NCI-H526 (cell line): ENCODE results near the gene LTC4S.
A peak's percentile ranks its signal among the peaks of the same experiment; 100 is the strongest.
"Not testable (repeated sequence)": the region's sequence is repeated elsewhere in the genome, so short reads cannot be mapped to it uniquely, and the experiment has no call there.

Experiments used
- DNase-seq, 2 experiments: peaks; one replicate each; lab custom pipeline; 2025; lab: John Stamatoyannopoulos, UW

LTC4S gene

GRCh38 chr5:179769796-179770195, 24.0 kb upstream of the LTC4S start:
- DNase-seq, result no peak

GRCh38 chr5:179771311-179771895, 22.4 kb upstream of the LTC4S start:
- DNase-seq, result no peak

DNA sequence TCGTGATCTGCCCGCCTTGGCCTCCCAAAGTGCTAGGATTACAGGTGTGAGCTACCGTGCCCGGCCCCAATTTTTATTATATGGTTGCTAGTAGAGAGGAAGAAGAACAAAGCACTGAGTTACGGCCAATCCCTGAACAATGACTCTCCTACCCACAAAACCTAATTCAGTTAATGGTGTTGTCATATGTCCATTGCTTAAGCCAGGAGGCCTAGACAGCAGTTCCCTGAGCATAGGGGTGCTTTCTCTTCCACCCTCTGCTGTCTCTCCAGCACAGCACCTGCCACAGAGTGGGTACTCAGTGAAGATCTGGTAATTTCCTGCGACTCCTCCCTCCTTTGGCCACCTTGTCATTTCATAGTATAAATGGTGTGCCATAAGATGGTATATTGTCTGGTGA, 21.4 kb upstream of the LTC4S start:
- DNase-seq, result no peak

- no peak for DNase-seq
These were observed 20.1 kb upstream of the LTC4S start for GRCh38 chr5:179773686-179774040.

DNA sequence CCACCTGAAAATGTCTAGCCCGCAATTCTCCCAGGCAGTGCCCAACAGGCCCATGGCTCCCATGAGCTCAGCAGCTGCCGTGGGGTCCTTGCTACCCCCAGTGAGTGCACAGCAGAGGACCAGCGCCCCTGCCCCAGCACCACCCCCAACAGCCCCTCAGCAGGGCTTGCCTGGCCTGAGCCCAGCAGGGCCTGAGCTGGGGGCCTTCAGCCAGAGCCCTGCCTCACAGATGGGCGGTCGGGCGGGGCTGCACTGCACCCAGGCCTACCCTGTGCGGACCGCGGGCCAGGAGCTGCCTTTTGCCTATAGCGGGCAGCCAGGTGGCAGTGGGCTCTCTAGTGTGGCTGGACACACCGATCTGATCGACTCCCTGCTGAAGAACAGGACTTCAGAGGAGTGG, 19.3 kb upstream of the LTC4S start:
- no peak for DNase-seq

GRCh38 chr5:179776411-179776938, 17.3 kb upstream of the LTC4S start:
- DNase-seq, result no peak

- DNase-seq, result no peak
These were observed 16.3 kb upstream of the LTC4S start for GRCh38 chr5:179777456-179777855.

DNA sequence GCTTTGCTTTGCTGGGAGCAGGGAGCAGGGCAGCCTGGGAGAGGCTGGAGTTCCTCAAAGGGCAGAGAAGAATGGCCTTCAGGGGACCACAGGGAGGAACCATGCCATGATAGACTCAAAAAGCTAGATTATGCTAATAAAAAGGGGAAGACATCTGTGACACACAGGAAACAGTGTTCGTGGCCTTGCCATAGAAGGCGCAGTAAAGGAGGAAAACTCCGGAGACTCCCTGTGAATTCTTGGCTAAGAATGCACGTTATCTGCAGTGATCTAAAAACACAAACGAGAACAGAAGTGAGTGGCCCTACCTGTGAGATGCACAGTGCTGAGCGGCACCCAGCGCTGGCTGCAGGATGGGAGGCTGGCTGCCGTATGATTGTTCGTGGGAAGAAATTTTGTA, 15.9 kb upstream of the LTC4S start:
- DNase-seq, result no peak

DNA sequence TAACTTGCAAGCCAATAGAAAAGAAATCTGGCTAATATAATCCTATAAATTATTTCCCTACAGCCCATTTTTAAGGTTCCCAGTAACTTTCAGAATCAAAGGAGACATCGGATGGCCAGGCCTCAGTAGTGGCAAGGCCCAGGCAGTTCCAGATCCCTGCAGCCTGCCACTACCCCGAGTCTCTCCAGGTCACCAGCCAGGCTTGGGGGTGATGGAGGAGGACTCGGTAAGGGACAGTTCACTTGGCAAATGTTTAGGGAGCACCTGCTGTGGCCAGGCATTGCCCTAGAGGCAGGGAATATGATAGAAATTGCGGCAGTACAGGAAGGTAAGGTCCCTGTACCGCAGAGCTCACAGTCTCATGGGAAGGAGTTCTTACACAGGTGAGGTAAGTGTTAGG, 15.2 kb upstream of the LTC4S start:
- no peak for DNase-seq

- DNase-seq, result no peak
These were observed 14.0 kb upstream of the LTC4S start for GRCh38 chr5:179779826-179780225.

- DNase-seq, result no peak
These were observed 13.4 kb upstream of the LTC4S start for GRCh38 chr5:179780362-179780761.

DNA sequence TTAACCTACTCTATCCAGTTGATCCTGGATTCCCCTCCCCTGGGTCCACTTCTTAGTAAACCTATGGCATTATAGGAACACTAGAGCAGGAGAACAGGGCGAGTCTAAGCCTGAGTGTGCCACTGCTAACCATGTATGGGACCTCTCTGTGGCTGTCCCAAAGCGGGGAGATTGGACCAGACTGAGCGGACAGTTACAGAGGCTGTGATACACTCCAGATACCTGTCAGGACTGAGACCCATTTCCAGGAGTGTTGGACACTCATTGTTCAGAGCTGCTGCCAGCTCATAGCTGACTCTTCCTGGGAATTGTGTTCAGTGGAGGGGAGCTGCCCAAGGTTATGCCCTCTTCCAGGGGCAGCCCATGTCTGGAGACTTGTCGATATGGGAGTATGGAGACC, 11.9 kb upstream of the LTC4S start:
- no peak for DNase-seq

DNA sequence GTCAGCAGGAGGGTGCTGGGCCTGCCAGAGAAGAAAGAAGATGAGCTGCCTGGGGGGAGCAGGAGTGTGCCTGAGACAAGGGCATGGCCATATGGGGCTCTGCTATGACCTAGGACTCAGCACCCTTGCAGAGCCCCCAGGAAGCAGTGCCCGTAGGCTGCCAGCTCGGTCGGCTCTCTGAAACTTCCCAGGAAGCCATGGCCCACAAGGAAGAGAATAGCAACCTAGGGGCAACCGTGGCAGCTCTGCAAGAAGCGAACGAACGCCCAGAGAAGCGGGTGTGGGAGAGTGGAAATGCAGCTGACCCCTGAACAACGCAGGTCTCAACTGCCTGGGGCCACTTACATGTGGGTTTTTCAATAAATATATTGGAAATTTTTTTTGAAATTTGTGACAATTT, 10.7 kb upstream of the LTC4S start:
- no peak for DNase-seq

GRCh38 chr5:179786861-179787260, 6.9 kb upstream of the LTC4S start:
- no peak for DNase-seq

DNA sequence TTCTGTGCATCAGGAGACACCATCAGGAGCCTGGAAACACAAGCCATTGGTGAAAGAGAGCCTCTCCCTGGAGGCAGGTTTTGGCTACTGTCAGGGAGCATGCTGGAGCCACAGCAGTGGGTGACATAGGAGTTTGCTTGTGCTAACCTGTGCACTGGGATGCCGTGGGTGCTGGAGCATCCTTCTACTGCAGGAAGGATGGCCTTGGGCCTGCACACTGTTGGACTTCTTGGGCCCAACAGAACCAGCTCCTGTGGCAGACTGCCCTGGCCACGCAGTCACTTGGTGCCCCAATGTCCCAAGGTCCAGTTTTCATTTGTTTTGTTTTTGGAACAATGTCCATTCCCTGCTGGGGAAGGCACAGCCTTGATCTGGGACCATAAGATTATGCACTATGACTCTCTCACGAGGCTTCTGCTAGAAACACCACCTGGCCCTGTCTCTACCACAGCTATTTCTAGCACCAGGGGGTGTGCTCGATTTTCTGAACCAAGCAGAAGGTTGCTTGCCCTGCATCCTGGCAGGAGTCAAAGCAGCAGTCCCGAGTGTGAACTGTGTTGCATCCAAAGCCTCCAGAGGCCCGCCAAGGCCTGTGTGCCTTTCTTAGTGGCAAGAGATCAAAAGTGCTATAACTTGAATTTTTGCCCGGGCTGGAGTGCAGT, 5.5 kb upstream of the LTC4S start:
- no peak for DNase-seq

DNA sequence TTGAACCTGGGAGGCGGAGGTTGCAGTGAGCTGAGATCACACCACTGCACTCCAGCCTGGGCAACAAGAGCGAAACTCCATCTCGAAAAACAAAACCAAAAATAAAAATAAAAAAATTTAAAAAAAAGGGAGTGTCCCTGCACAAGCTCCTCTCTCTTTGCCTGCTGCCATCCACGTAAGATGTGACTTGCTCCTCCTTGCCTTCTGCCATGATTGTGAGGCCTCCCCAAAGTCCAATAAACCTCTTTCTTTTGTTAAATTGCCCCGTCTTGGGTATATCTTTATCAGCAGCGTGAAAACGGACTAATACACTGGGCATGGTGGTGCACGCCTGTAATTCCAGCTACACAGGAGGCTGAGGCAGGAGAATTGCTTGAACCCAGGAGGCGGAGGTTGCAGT, 4.5 kb upstream of the LTC4S start:
- not testable (repeated sequence) for DNase-seq

- DNase-seq, result no peak
These were observed 1.7 kb upstream of the LTC4S start for GRCh38 chr5:179791881-179792611.

GRCh38 chr5:179792612-179793467, 946 bp upstream of the LTC4S start:
- DNase-seq, result no peak

GRCh38 chr5:179794171-179794570, 385 bp downstream of the LTC4S start:
- DNase-seq, result no peak

GRCh38 chr5:179794575-179794974, 789 bp downstream of the LTC4S start:
- no peak for DNase-seq

DNA sequence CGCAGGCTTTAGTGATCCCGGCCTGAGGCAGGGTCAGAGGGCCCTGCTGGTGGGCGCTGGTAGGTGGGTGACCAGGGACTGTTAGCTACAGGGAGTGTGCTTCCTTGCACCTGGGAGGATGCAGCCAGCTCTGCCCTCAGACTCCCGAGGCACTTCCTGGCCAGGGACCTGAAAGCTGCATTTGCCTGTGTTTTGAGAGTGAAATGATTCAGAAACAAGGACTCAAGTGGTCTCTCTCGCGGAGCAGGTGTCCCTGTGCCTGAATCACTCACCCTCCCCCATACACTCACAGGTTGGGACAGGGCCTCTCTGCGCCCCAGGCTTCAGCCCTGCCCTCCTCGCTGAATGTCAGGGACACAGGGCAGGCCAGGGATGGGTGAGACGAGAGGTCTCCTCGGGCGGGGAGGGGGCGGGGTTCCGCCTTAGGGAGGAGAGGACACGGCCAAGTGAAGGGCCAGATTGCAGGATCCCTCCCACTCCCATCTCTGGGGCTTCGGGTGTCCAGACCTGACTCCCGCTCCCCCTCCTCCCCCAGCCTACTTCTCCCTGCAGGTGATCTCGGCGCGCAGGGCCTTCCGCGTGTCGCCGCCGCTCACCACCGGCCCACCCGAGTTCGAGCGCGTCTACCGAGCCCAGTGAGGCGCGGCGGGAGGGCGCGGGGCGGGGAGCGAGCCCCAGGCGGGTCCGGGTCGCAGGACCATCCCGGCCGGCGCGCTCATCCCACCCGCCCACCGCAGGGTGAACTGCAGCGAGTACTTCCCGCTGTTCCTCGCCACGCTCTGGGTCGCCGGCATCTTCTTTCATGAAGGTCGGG, 1.5 kb downstream of the LTC4S start:
- peak; percentile 56 to 57 for DNase-seq
